OCI-LY3 (cell line): ENCODE data around the gene PWP1.

Experiments used
- EZH2phosphoT487 ChIP-seq: fragments of 200-600 bp; shearing (Covaris generic); IDR thresholded peaks from 2 replicates; pipeline ENCODE4 v1.6.1; 2018; ENCODE audit warnings: antibody characterized with exemption, mixed run types, low read depth
- TF ChIP-seq, protein P1 (sequence below): fragments of 200-600, 300-600 bp; sonication (generic); IDR thresholded peaks from 2 replicates; pipeline ENCODE4 v1.5.1; 2014; ENCODE audit warnings: antibody characterized with exemption, low read length, low read depth

DNA sequence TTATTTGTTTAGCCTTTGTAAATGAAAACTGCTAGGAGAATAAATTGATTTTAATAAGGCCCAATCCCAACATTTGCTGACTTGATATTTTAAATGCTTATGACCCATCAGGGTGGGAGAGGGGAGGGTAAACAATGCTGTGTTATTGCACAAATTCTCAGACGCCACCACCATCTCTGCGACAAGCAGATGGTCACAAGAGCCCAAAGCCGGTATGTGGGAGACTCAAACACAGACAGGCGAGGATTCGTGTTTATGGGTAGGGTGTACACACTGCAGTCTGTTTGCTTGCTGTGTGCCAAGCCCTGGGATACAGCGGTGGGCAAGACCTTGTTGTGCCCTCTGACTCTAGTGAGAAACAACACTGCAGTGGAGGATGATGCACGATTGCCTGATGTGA lies 39.2 kb upstream of the PWP1 start:
- TF ChIP-seq, protein P1, sequence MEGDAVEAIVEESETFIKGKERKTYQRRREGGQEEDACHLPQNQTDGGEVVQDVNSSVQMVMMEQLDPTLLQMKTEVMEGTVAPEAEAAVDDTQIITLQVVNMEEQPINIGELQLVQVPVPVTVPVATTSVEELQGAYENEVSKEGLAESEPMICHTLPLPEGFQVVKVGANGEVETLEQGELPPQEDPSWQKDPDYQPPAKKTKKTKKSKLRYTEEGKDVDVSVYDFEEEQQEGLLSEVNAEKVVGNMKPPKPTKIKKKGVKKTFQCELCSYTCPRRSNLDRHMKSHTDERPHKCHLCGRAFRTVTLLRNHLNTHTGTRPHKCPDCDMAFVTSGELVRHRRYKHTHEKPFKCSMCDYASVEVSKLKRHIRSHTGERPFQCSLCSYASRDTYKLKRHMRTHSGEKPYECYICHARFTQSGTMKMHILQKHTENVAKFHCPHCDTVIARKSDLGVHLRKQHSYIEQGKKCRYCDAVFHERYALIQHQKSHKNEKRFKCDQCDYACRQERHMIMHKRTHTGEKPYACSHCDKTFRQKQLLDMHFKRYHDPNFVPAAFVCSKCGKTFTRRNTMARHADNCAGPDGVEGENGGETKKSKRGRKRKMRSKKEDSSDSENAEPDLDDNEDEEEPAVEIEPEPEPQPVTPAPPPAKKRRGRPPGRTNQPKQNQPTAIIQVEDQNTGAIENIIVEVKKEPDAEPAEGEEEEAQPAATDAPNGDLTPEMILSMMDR, result no peak
- TF ChIP-seq EZH2phosphoT487, result no peak
